OCI-LY7 (cell line): ENCODE data around the gene CDH16.

Experiments used
- EZH2phosphoT487 ChIP-seq: fragments of 200-600 bp; sonication (generic); IDR thresholded peaks from 2 replicates; pipeline ENCODE4 v1.6.1; 2018; ENCODE audit warnings: low read depth, borderline replicate concordance, mild to moderate bottlenecking, mixed run types, antibody characterized with exemption, low read length, moderate library complexity, mixed read lengths
- TF ChIP-seq, protein P1 (sequence below): fragments of 200-600 bp; sonication (generic); conservative IDR thresholded peaks from 2 replicates; pipeline ENCODE4 v1.5.1; 2014; ENCODE audit warnings: mild to moderate bottlenecking, antibody characterized with exemption, low read length, moderate library complexity, mixed read lengths

DNA sequence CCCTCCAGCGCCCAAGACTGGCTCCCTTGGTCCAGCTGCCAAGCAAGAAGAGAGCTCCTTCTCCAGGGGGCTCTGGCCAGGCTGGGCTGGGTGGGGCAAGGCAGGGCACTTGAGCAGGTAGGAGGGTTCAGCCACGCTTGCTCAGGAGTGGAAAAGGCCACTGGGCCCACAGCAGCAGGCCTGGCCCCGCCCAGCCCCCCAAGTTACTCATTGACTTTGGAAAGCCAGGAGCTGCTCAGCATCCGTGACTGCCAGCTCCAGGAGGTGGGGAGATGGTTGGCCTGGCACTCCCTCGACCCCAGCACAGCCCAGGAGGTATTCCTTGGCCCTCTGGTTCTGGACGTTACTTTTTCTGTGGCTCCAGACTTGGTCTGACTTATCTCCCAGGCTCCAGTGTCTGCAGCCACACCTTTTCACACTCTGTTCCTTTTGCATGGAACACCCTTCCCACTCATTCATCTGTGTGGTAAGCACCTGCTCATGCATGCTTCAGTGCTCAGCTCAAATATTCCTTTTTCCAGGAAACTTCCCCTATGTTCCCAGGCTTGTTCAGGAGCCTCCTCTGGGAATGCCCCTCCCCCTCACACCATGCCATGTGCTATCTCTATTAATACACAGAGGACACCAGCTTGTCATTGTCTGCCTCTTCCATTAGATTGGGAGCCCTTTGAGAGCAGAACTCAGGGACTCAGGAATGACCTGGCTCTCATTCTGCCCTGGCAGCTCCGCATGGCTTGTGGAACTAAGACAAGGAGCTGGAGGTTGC, at the start of gene CDH16:
- TF ChIP-seq, protein P1, sequence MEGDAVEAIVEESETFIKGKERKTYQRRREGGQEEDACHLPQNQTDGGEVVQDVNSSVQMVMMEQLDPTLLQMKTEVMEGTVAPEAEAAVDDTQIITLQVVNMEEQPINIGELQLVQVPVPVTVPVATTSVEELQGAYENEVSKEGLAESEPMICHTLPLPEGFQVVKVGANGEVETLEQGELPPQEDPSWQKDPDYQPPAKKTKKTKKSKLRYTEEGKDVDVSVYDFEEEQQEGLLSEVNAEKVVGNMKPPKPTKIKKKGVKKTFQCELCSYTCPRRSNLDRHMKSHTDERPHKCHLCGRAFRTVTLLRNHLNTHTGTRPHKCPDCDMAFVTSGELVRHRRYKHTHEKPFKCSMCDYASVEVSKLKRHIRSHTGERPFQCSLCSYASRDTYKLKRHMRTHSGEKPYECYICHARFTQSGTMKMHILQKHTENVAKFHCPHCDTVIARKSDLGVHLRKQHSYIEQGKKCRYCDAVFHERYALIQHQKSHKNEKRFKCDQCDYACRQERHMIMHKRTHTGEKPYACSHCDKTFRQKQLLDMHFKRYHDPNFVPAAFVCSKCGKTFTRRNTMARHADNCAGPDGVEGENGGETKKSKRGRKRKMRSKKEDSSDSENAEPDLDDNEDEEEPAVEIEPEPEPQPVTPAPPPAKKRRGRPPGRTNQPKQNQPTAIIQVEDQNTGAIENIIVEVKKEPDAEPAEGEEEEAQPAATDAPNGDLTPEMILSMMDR, result no peak
- no peak for TF ChIP-seq EZH2phosphoT487
